T-helper 1 cell (primary cell): ENCODE data around the gene ARVCF.

Source experiments
- DNase-seq, 5 donors: peaks; one replicate each; pipeline ENCODE4 v3.0.0-alpha.2; 2012 to 2020

The ARVCF gene

GRCh38 chr22:19984851-19985811 lies 31.5 kb downstream of the ARVCF start:
- no peak for DNase-seq

DNA sequence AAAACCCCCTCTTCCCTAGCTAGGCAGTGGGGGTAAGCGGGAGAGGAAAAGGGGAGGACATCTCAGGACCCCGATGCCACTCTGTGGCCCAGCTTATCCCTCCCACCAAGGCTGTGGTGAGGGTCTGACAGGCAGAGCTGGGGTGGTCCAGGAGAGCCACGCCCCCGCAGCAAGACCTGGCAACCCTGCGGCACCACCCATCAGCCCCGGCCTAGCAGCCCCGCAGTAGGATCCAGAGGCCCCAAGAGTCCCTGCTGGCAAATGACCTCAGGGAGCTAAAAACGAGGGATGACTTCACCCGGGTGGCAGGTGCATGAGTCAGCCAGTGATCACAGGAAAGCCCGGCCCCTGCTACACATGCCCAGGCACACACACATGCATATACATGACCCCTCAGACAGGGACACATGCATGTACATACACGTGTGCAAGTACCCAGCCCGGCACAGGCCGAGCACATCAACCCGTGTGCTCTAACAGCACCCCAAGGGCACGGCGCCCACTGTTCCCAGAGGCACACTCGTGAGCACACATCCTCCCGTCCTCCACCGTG lies 32.3 kb downstream of the ARVCF start:
- DNase-seq = no peak

DNA sequence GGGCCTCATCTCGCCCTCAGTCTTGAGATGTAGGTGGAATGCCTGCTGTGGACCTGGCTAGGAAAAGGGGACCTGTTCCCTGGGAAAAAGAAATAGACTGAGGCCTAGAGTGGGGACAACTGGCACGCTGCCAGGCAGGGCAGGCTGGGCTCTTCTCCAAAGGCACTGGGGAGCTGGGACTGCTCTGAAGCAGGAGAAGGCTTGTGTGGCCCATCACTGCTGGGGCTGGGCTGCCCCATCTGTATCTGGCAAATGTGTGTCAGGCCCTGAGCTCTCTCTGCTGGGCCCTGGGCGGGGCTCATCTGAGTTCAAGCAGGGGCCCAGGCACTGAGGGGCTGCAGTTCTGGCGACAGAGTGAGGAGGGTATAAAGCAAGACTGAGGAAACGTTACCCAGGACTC lies 32.9 kb downstream of the ARVCF start:
- DNase-seq = no peak

GRCh38 chr22:19982991-19983578 lies 33.5 kb downstream of the ARVCF start:
- no peak for DNase-seq

DNA sequence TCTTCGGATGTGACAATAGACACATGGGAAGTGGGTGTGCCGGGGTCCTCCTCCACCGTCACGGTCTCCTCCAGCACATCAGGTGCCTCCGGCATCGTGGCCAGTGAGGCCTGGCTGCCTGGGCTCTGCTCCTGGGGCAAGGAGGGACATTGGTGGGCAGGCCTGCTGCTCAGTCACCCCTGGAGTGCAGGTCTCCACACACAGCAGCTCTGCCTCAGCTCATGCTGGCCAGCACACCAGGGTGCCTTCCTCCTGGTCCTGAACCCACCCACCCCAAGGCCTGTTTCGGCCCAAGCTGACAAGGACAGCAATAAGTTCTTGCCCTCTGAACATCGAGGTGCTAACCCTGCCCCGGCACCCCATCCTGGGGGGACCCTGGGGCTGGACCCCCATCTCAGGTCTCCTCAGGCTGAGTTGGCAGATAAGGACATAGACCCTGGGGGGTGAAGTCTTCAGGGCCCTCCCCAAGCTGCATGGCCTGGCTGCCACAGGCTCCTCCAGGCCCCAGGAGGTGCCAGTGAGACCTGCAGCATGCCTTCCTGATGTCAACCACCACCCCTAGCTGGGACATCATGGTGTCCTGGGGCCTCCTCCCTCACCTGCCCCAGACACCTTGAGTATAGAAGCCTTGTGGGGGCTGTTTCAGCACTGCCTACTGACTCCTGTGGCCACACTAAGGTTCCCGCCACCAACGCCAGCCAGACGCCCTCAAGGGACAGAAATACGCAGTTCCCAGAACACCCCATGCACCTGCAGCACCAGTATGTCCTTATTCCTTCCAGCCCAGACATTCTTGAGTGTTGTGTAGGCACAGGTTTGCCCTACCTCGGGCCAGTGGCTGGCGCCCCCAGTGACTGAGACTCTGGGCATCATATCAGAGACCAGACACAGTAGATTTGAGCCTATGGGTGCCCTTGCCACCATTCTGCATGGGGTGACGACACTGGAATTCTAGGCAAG lies 34.4 kb downstream of the ARVCF start:
- no peak for DNase-seq

DNA sequence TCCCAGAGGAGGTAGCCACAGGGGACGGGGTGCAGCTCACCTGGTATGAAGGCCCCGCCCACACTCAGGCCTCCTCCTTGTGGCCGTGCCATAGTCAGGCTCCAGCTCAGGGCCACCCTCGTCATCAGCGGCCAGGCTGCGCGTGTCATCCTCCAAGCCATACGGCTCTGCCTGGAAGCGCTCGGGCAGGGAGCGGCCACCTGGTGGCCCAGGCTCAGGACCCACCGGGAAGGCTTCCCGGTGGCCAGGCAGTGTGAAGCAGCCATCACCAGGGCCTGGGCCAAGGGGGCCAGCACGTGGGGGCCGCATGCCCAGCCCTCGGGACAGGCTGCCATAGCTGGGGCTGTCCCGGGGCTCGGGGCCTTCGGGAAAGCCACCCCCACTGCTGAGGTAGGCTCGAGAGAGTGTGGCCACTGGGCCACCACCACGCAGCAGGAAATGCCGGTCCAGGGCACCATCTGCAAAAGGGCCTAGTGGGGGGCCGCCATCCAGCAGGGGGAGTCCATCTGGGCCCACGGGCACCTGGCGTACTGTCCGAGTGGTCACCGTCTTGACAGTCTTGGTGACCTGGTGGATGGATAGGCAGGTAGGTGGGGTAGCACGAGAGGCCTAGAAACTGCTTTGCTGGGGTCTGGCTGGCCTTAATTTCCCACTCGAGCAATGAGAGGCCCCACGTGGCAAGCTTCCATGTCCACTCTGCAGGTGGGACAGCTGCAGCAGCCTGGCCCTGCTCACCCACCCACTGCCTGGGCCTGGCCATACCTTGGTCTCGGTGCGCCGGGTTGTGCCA lies 35.3 kb downstream of the ARVCF start:
- DNase-seq = no peak

- DNase-seq = no peak
Measured at GRCh38 chr22:19980766-19981165, 35.9 kb downstream of the ARVCF start.

GRCh38 chr22:19979712-19980493 lies 36.7 kb downstream of the ARVCF start:
- DNase-seq = no peak

- DNase-seq = no peak
Measured at GRCh38 chr22:19978748-19979147, 37.9 kb downstream of the ARVCF start.

- no peak for DNase-seq
Measured at GRCh38 chr22:19977296-19978243, 39.1 kb downstream of the ARVCF start.

DNA sequence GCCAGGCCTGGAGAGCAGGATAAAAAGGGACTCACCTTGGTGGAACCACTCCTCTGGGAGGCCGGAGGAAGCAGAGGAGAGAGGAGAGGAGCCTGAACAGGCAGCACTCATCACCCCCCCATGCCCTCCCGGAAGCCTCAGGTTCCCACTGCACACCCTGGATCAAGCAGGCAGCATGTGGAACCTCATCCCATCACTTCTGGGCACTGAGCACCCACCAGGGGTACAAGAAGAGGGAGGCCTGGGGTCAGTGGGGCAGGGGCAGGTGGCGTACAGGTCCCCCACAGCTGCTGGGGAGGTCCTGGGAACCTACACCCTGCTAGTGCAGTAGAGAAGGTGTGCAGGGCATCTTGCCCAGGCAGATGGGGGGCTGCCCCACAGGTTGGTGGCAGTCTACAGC lies 40.0 kb downstream of the ARVCF start:
- DNase-seq = no peak

DNA sequence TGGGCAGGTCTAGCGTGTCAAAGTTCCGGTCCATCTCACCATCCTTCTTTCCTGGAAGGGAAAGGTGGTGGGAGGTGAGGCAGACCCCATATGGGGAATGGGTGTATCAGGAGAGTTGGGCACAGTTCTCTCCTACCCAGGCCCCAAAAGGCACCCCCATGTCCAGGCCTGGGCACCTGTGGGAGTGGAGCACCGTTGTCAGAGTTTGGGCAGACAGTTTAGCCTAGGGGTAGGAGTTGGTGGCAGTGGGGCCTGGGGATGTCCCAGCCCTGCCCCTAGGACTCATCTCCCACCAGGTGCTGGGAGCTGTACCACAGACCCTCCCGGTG lies 41.0 kb downstream of the ARVCF start:
- no peak for DNase-seq

DNA sequence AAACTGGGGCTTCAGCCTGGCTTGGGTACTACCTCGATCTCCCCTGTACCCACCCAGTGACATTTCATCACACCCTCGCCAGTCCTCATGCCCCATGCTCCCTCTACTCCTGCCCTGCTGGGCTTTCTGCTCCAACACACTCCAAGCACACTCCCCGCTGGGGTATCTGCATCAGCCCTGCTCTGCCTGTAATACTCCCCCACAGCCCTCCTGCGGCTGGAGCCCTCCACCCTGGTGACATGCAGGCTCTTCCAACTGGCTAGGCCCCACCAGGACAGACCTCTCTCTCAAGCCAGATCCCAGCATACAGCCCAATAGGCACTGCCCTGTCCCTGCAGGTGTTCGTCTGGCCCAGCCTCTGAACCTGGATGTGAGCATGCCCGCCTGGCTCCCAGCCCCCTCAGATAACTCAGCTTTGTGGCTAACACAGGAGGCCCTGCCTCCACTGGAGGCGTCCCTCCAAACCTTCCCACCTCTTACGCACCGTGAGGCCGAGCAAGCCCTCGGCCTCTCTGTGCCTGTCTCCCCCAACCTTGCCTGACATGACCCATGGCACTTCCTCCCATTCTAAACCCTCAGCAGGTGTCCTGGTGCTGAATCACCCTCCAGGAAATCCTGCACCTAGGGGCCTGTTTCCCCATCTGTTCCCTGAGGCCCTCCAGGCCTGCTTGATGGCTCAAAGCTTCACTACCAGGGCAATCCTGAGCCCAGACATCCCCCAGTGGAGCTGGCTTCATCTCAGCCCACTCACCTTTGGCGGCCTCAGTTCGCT lies 41.5 kb downstream of the ARVCF start:
- no peak for DNase-seq

DNA sequence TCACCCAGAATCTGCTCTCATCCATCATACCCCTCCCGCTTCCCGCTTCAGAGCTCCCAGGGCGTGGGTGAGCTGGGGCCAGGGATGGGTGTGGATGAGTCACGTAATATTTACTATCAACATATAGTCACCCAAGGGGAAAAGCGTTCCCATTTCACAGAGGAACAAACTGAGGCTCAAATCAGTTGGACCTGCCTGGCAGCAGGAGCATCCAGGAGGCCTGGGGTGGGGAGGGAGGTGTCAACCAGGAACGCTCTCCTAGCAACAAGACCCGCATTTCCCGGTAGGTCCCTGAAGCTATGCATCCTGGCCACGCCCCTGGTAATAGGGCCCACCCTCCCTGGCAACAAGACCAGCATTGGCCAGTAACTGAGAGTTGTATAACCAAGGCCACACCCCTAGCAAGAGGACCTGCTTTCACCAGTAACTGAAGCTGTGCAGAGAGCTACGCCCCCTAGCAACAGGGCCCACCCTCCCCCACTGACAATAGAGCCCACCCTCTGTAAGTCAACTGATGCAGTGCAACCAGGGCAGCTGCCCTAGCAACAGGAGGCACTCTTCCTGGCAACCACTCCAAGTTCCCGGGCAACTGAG lies 42.3 kb downstream of the ARVCF start:
- DNase-seq = peak in 1 of 5 donors; percentile 20

DNA sequence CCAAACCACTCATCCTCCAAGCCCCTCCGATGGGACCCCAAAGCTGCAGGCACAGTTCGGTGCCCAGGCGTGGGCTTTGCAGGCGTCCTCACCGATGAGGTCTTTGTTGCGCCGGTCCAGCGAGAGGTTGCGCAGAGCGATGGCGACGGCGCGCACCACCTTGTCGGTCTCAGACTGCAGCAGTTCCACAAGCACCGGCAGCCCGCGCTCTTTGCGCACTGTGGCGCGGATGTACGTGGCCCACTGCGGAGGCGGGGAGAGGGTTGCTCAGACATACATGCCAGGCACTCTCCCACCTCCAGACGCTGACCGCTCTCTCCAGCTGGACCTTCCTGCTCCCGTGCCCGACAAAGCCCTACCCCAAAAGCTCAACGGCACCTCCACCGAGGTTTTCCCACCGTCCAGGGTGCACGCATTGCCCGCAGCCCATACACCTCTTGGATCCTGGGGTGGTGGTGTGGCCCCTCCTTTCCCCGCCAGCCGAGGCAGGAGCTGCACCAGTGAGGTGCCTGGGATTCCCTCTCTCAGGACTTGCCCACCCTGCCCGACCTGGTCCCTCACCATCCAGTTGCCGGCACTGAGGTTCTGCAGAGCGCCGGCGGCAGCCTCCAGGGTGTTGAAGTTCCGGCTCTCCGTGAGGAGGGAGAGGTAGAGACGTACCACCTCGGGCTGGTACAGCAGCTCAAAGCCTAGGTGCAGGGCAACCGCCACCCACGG lies 42.9 kb downstream of the ARVCF start:
- DNase-seq = no peak

DNA sequence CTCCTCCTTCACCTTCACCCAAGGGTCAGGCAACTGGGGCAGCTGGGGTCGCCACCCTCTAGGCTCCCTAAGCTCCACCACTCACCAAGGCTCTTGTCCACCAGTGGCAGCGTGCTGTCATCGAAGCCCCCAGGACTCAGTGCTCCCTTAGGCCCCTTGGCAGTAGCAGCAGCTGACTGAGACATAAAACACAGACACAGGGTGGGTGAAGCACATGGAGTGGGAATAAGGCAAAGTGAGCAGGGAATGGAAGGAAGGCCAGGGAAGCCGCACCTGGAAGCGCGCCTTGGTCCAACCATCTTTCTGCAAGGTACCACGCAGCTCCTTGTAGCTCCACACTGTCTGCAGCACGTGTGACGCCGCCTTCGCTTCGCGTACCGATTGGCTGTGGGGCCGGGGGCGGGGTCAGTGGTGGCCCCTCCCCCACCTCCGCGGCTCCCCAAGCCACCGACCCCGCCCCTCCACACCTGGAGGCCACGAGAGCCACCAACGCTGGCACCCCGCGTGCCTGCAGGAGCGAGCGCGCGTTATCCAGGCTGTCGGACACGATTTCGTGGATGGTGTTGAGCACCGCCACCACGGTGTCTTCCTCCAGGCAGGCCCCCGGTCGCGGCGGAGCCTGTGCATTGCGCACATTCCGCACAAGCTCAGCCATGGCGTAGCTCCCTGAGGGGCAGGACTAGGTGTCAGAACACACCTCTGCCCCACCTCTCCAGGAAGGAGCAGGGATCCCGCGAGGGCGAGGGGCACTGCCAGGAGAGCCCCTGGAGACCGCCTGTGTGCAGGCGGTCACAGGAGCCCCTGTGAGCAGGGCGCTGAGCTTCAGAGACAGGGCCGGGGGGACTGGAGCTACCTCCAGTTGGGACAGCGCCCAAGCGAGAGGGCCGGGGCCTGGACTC lies 43.7 kb downstream of the ARVCF start:
- no peak for DNase-seq

GRCh38 chr22:19972251-19972650 lies 44.4 kb downstream of the ARVCF start:
- no peak for DNase-seq
